ENCODE results near the gene NPBWR2. TPM values are rescaled to one million over a fixed set of nuclear protein-coding genes. Genes with fewer than 3 reads are reported as not detected.

Gene NPBWR2
- total RNA-seq, 4 donors from 2014 or later = not detected

DNA sequence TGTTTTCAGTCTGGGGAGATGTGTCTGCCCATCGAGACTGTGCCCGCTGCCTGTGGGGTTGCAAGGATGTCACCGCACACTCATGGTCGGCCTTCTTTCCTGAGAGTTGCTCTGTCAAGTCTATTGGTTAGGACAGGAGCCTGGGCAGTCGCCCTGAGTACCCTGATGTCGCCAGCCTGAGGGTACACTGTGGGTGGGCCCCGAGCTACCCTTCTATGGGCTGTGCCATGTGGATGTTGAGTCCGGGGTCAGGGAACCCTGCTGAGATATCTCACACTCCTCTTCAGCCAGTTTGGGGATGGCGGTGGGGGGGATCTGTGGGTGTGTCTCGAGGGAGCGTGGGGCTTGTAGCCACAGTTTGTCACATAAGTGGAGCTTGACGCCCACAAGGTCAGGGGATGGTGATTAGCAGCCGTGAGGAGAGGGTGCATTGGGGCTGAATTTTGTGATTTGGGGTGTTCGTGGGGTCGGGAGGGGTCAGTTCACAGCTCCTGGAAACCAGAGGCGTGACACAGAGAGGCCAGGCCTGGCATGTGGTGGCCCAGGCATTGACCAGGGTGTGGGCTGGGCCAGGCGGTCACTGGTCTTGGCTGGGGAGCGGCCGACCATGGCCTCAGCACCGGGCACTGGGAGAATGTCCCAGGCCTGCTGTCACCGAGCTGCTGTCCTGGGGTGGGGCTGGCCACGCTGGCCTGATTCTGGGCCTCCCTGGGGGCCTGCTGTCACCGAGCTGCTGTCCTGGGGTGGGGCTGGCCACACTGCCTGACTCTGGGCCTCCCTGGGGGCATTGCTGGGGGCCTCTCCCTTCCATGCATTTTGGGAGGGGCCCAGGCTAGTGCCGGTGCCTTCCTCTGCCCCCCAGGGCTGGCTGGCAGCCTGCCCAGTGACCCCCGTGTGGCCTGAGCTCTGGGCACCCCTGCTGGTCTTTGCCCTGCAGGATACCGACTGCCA is 1.6 kb upstream of the NPBWR2 start:
- TF ChIP-seq POLR2A (IDR thresholded peaks at IDR 0.05) (no peak), EP300 (IDR thresholded peaks at IDR 0.05) (no peak)
- TF ChIP-seq, protein P1, sequence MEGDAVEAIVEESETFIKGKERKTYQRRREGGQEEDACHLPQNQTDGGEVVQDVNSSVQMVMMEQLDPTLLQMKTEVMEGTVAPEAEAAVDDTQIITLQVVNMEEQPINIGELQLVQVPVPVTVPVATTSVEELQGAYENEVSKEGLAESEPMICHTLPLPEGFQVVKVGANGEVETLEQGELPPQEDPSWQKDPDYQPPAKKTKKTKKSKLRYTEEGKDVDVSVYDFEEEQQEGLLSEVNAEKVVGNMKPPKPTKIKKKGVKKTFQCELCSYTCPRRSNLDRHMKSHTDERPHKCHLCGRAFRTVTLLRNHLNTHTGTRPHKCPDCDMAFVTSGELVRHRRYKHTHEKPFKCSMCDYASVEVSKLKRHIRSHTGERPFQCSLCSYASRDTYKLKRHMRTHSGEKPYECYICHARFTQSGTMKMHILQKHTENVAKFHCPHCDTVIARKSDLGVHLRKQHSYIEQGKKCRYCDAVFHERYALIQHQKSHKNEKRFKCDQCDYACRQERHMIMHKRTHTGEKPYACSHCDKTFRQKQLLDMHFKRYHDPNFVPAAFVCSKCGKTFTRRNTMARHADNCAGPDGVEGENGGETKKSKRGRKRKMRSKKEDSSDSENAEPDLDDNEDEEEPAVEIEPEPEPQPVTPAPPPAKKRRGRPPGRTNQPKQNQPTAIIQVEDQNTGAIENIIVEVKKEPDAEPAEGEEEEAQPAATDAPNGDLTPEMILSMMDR (IDR thresholded peaks at IDR 0.05) = no peak
- DNase-seq (ENCODE audit: low spot score in 2 of 2) = no peak
- H3K9me3 ChIP-seq = no peaks in the 10 kb centered on the region
- peaks cover 0 to 11% of the 10 kb centered on the region in 2 donors for H3K27me3 ChIP-seq
- no peaks in the 10 kb centered on the region for H3K36me3 ChIP-seq
- H3K4me1 ChIP-seq = no peaks in the 10 kb centered on the region
- no peak overlapping the region for H3K4me3 ChIP-seq
- WGBS, 2 donors = 74 to 81% methylated on average over 21 to 25 of the region's 26 CpGs
- no peak overlapping the region for H3K27ac ChIP-seq

DNA sequence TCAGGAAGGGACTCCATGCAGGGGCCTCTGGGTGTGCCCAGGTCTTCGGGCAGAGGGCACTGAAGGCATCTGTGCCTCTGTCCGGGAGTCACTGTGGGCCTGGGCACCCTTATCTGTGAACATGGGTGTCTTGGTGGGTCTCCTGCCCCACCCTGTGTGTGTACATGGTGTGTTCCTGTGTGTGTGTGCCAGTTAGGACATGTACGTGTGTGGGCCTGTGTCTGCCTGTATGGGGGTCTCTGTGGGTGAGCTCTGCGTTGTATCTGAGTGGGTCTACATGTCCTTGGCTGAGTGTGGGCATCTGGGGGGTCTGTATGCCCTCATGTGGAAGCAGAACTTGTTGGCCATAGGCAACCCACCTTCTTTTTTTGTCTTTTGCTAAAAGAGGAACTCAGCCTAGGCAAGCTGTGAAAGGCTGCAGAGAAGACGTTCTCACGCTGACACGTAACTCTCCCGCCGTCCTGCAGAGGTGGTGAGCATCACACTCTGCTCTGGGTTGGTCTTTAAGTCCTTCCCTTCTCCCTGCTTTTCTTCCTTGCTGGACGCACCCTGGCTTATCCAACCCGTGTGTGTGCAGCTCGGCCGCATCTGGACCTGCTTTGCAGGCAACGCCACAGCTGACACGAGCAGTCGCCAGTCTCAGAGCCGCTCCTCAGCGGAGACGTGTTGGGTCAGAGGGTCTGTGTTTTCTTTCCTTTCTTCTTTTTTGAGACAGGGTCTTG is 532 bp upstream of the NPBWR2 start:
- no peaks in the 10 kb centered on the region for H3K36me3 ChIP-seq
- peaks cover 0 to 22% of the 10 kb centered on the region in 2 donors for H3K27me3 ChIP-seq
- 57 to 65% methylated on average over 17 to 18 of the region's 19 CpGs for WGBS, 2 donors

DNA sequence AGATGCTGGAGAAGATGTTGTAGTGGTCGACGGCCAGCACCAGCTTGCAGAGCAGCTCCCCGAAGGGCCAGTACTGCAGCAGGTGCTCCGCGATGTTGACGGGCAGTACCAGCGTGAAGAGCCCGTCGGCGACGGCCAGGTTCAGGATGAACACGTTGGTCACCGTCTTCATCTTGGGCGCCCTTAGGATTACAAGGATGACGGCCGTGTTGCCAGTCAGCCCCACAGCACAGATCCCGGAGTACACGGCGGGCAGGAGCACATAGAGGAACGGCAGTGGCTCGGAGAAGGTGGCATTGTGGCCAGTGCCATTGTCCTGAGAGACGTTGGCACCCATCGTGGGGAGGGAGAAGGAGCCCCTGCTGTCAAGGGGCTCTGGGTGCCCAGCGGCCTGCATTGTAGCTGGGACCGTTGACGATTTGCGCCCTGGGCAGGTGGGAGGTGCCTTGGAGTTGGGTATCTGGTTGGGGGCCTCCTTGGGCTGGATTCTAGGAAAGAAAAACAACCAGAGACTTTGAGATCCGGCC is 867 bp downstream of the NPBWR2 start:
- H3K4me3 ChIP-seq = no peak overlapping the region
- WGBS, 2 donors = 88 to 92% methylated on average over 25 to 28 of the region's 28 CpGs
- H3K36me3 ChIP-seq = no peaks in the 10 kb centered on the region
- H3K27me3 ChIP-seq = peaks cover 0 to 36% of the 10 kb centered on the region in 2 donors
- TF ChIP-seq, protein P1 (IDR thresholded peaks at IDR 0.05) = no peak
- TF ChIP-seq EP300 (IDR thresholded peaks at IDR 0.05) (no peak), POLR2A (IDR thresholded peaks at IDR 0.05) (no peak)
- no peaks in the 10 kb centered on the region for H3K9me3 ChIP-seq
- no peak overlapping the region for H3K27ac ChIP-seq
- peaks cover 0 to 12% (median 4%) of the 10 kb centered on the region in 4 donors for H3K4me1 ChIP-seq
- DNase-seq (ENCODE audit: low spot score in 2 of 2) = no peak

More for the DNA sequence above, 532 bp upstream of the NPBWR2 start:
- Histone ChIP-seq H3K4me3 (no peak overlapping the region), H3K4me1 (no peaks in the 10 kb centered on the region), H3K9me3 (no peaks in the 10 kb centered on the region), H3K27ac (no peak overlapping the region)
- no peak for DNase-seq (ENCODE audit: low spot score in 2 of 2)
- TF ChIP-seq POLR2A (IDR thresholded peaks at IDR 0.05) = no peak
- TF ChIP-seq EP300 (IDR thresholded peaks at IDR 0.05) = no peak

DNA sequence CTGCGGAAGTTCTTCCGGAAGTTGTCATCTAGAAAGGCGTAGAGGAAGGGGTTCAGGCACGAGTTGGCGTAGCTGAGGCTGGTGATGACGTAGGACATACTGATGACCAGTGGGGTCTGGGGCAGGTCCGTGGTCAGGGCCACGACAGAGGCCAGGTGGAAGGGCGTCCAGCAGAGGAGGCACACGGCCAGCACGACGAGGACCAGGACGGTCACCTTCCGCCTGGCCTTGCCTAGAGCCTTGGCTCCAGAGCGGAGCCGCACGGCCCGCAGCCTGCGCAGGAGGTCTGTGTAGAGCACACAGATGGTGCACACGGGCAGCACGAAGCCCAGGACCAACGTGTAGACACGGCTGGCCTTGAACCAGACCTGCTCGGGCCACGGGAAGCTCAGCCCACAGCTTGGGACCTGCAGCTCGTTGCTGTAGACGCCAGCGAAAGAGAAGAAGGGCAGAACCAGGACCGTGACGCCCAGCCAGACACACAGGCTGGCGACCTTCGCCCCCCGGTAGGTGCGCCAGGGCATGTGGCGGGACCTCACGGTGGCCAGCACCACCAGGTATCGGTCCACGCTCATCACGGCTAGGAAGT is 1.4 kb downstream of the NPBWR2 start:
- no peaks in the 10 kb centered on the region for H3K36me3 ChIP-seq
- no peak overlapping the region for H3K27ac ChIP-seq
- peaks cover 0 to 41% of the 10 kb centered on the region in 2 donors for H3K27me3 ChIP-seq
- no peak overlapping the region for H3K4me3 ChIP-seq
- DNase-seq (ENCODE audit: low spot score in 2 of 2) = no peak
- TF ChIP-seq, protein P1 (IDR thresholded peaks at IDR 0.05) = no peak
- no peak for TF ChIP-seq EP300 (IDR thresholded peaks at IDR 0.05)
- H3K9me3 ChIP-seq = no peaks in the 10 kb centered on the region
- 89 to 91% methylated on average over 39 of the region's 39 CpGs for WGBS, 2 donors
- H3K4me1 ChIP-seq = peaks cover 0 to 12% (median 4%) of the 10 kb centered on the region in 4 donors

DNA sequence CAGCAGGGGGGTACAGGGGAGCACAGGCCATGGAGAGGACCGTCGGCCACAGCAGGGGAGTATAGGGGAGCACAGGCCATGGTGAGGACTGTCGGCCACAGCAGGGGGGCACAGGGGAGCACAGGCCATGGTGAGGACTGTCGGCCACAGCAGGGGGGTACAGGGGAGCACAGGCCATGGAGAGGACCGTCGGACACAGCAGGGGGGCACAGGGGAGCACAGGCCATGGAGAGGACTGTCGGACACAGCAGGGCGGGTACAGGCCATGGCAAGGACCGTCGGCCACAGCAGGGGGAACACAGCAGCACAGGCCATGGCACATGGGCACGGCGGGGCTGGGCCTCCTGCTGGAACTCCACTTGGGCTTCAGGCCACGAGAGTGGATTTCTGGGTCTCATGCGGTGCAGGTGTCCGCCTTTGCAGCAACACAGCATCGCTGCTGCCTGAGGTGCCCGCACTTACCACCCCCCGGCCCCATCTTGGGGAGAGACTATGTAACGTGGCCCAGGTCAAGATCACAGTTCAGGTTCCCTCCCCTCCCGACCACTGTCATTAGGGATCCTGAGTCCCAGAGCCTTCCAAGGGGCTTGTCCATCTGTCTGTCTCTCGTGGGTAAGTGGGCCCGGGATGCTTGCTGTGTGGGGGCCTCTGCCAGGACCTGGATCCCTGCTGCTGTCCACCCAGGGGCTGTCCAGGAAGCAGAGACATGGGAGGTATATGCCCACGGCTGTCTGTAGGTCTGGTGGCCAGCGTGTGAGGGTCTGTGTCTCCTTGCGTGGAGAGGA is 2.5 kb downstream of the NPBWR2 start:
- H3K27ac ChIP-seq = no peak overlapping the region
- no peak for TF ChIP-seq POLR2A (IDR thresholded peaks at IDR 0.05)
- TF ChIP-seq, protein P1 (IDR thresholded peaks at IDR 0.05) = no peak
- TF ChIP-seq EP300 (IDR thresholded peaks at IDR 0.05) = no peak
- 84 to 86% methylated on average over 21 to 22 of the region's 25 CpGs for WGBS, 2 donors
- no peaks in the 10 kb centered on the region for H3K9me3 ChIP-seq
- DNase-seq (ENCODE audit: low spot score in 2 of 2) = no peak
- H3K4me3 ChIP-seq = no peak overlapping the region
- no peaks in the 10 kb centered on the region for H3K36me3 ChIP-seq
- H3K27me3 ChIP-seq = peaks cover 0 to 49% of the 10 kb centered on the region in 2 donors
- H3K4me1 ChIP-seq = peaks cover 0 to 12% (median 4%) of the 10 kb centered on the region in 4 donors
